Brain microvascular endothelial cell (primary cell): ENCODE results near the gene MAD1L1.

Experiments used
- DNase-seq: peaks from one replicate; pipeline ENCODE4 v3.0.0-alpha.2; 2020
- H3K27ac ChIP-seq: fragments of 250-450 bp; sonication (Bioruptor Pico); 2 replicates; pipeline ENCODE4 v1.5.1; 2020; ENCODE audit warnings: mild to moderate bottlenecking, moderate library complexity
- H3K27me3 ChIP-seq: fragments of 250-450 bp; sonication (Bioruptor Pico); replicated peaks from 2 replicates; pipeline ENCODE4 v1.5.1; 2020; ENCODE audit warnings: mild to moderate bottlenecking
- H3K36me3 ChIP-seq: fragments of 250-450 bp; sonication (Bioruptor Pico); replicated peaks from 2 replicates; pipeline ENCODE4 v1.5.1; 2020; ENCODE audit warnings: mild to moderate bottlenecking
- H3K4me3 ChIP-seq: 2 replicates; pipeline ENCODE4 v1.5.1; 2011; ENCODE audit warnings: low read depth, mild to moderate bottlenecking, control low read depth, low read length, moderate library complexity
- in situ Hi-C: cut with HindIII; loops from 2 replicates; pipeline ENCODE4 v1.10.0; 2017; ENCODE audit warnings: low sequenced_read_pairs, low pct_ligation_motif_present
- TF ChIP-seq, protein P1 (sequence below): IDR thresholded peaks from 2 replicates; pipeline ENCODE4 v1.5.1; 2011; ENCODE audit warnings: low read depth, mild to moderate bottlenecking, moderate library complexity, low read length, control low read depth, inconsistent platforms; ENCODE audit errors: missing control alignments

Gene MAD1L1

DNA sequence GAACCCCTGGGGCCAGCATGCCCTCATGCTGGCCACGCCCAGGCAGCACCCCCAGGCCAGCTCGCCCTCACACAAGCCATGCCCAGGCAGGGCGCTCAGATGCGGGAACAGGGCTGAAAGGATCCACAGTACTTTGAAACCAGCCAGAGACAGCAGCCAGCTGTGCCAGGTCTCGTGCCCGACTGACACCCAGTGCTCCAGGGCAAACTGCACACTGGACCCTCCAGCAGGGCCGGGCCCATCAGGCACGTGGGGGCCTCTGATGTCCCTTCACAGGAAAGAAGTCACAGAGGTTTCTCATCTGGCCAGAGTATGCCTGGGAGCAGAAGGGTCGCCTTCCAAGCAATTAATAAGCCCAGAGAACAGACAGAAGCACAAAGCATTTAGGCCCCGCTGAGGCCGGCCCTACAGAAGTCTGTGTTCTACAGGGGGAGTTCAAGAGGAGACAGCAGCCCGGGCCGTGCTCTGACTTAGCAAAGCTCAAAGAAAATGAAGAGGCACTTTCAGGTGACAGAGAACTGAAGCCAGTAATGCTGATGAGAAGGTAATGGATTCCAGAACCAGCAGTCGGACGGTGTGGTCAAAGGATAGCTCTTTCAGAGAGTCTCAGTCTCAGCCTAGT, 21.4 kb downstream of the MAD1L1 start:
- Histone ChIP-seq H3K36me3 (peaks cover 51% of the 10 kb centered on the region), H3K4me3 (no peak overlapping the region), H3K27me3 (no peaks in the 10 kb centered on the region), H3K27ac (no peak overlapping the region)
- in situ Hi-C loops: no loop called here
- no peak for DNase-seq
- TF ChIP-seq, protein P1, sequence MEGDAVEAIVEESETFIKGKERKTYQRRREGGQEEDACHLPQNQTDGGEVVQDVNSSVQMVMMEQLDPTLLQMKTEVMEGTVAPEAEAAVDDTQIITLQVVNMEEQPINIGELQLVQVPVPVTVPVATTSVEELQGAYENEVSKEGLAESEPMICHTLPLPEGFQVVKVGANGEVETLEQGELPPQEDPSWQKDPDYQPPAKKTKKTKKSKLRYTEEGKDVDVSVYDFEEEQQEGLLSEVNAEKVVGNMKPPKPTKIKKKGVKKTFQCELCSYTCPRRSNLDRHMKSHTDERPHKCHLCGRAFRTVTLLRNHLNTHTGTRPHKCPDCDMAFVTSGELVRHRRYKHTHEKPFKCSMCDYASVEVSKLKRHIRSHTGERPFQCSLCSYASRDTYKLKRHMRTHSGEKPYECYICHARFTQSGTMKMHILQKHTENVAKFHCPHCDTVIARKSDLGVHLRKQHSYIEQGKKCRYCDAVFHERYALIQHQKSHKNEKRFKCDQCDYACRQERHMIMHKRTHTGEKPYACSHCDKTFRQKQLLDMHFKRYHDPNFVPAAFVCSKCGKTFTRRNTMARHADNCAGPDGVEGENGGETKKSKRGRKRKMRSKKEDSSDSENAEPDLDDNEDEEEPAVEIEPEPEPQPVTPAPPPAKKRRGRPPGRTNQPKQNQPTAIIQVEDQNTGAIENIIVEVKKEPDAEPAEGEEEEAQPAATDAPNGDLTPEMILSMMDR: no peak

DNA sequence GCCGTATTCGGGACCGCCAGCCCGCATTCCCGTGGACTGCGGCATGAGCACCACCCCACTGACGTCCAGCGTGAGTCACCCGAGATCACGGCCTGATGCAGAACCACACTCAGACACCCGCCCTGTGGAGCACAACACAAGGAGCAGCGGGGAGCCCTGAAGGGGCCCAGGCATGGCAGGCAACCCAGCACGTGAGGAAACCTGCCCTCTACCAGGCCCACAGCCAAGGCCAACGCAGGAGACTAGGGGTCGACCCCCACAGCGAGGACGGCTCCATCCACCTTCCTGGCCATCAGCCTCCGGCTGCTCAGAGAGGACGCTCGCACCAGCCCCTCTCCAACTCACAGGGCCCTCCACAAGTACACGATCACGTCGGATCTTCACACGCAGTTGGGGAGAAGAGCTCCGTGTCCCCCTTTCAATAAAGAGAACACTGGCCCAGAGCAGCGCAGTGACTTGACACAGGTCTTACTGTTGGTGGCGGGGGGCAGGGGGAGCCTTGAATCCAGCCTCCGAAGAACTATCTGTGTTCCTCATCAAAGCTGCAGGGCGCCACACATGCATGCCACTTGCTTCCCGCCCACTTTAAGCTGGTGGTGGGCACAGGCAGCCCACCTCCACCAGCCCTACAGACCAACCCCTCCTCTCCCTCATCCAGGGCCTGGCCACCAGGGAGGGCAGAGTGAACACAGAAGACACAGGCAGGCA, 22.0 kb downstream of the MAD1L1 start:
- in situ Hi-C loops: no loop called here
- Histone ChIP-seq H3K27me3 (no peaks in the 10 kb centered on the region), H3K36me3 (peaks cover 44% of the 10 kb centered on the region), H3K27ac (no peak overlapping the region), H3K4me3 (no peak overlapping the region)
- TF ChIP-seq, protein P1: no peak
- DNase-seq: no peak

DNA sequence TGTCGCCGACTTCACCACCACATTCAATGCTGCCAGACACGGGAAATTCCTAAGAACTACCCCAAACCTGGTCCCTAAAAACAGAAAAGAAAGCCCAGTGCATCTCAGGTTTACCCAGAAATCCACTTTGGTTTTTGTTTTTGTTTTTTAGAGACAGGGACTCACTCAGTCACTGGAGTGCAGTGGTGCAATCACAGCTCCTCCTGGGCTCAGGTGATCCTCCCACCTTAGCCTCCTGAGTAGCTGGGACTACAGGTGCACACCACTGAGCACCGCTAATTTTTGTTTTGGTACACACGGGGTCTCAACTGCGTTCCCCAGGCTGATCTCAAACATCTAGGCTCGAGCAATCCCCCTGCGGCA, 22.8 kb downstream of the MAD1L1 start:
- in situ Hi-C loops: no loop called here
- no peak overlapping the region for H3K27ac ChIP-seq
- no peaks in the 10 kb centered on the region for H3K27me3 ChIP-seq
- TF ChIP-seq, protein P1: no peak
- H3K4me3 ChIP-seq: no peak overlapping the region
- DNase-seq: no peak
- H3K36me3 ChIP-seq: peaks cover 38% of the 10 kb centered on the region

DNA sequence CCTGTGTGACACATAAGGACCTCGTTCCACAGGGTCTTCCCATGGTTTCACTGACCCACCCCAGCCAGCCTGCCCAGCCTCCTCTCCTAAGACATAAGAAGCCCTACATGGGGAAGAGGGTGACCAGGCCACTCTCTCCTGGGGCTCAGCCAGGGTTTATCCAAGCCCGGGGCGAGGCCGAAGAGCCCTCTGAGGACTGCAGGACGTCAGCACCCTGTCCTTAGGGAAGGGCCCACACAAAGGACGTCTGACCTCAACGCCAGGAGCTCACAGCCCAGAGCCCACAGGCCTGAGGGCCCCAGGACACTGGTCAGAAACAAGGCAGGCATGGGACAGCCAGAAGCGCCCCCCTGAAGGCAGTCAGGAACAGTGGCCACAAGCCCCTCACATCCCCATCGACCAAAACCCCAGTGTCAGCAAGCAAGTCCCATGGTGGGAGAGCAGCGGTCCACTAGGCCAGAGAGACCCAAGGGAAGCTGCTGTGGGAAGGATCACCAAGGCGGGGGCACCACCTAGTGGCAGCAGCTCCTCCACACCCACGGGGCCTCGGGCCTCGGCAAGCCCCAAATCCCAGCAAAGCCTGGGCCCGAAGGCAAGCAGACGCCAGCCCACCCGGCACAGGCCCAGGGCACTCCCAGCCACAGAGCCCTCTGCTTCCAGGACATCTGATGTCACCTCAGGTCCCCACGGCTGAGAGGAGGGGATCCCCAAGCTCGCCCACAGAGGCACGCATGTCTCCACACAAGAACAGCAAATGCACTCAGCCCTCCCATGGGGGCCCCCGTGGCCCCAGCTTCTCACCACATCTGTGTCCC, 23.4 kb downstream of the MAD1L1 start:
- Histone ChIP-seq H3K36me3 (peaks cover 32% of the 10 kb centered on the region), H3K27me3 (no peaks in the 10 kb centered on the region), H3K4me3 (no peak overlapping the region), H3K27ac (no peak overlapping the region)
- in situ Hi-C loops: no loop called here
- peak; percentile 61 for DNase-seq
- TF ChIP-seq, protein P1: peak; percentile 91

DNA sequence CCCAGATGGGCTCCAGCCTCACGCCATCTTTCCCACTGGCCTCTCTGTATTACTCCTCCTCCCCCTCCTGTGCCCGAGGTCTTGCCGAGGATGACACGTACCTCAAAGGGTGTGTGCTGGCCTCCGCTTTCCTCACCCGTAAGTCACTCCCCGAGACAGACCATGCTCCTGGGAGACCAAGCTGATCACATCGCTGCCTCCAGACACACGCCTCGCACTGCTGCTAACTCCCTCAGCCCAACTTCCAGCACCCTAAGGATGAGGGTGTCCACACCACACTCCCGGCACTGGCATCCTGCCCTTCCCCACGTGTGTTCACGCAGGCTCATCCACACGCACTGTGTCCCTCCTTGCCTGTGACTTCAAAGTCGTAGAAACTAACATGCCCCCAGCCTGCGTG, 24.0 kb downstream of the MAD1L1 start:
- Histone ChIP-seq H3K27ac (no peak overlapping the region), H3K36me3 (peaks cover 31% of the 10 kb centered on the region), H3K27me3 (no peaks in the 10 kb centered on the region), H3K4me3 (no peak overlapping the region)
- DNase-seq: no peak
- in situ Hi-C loops: no loop called here
- TF ChIP-seq, protein P1: no peak
